ENCODE data around the gene DBN1.
"Not testable (repeated sequence)": the region's sequence is repeated elsewhere in the genome, so short reads cannot be mapped to it uniquely, and the experiment has no call there.

DBN1 gene

GRCh38 chr5:177429248-177430040 lies 44.0 kb downstream of the DBN1 start:
- Histone ChIP-seq H3K9me3 (ENCODE audit: control insufficient read depth, insufficient read depth, low read length) (no peaks in the 10 kb centered on the region), H3K27me3 (ENCODE audit: control insufficient read depth, insufficient read depth, low read length) (no peaks in the 10 kb centered on the region), H3K4me3 (ENCODE audit: low read depth, low read length) (no peak overlapping the region), H3K36me3 (ENCODE audit: control insufficient read depth, insufficient read depth, low read length) (peaks cover 46% of the 10 kb centered on the region), H3K4me1 (ENCODE audit: control insufficient read depth, insufficient read depth, low read length) (peaks cover 19% of the 10 kb centered on the region), H3K9ac (ENCODE audit: low read depth, low read length) (no peak overlapping the region)

- H3K9ac ChIP-seq (ENCODE audit: low read depth, low read length): no peak overlapping the region
- no peaks in the 10 kb centered on the region for H3K9me3 ChIP-seq (ENCODE audit: control insufficient read depth, insufficient read depth, low read length)
- no peak overlapping the region for H3K4me3 ChIP-seq (ENCODE audit: low read depth, low read length)
- peaks cover 19% of the 10 kb centered on the region for H3K4me1 ChIP-seq (ENCODE audit: control insufficient read depth, insufficient read depth, low read length)
- peaks cover 39% of the 10 kb centered on the region for H3K36me3 ChIP-seq (ENCODE audit: control insufficient read depth, insufficient read depth, low read length)
- H3K27me3 ChIP-seq (ENCODE audit: control insufficient read depth, insufficient read depth, low read length): no peaks in the 10 kb centered on the region
These were observed 44.7 kb downstream of the DBN1 start for GRCh38 chr5:177428574-177429217.

GRCh38 chr5:177427919-177428573 lies 45.4 kb downstream of the DBN1 start:
- H3K36me3 ChIP-seq (ENCODE audit: control insufficient read depth, insufficient read depth, low read length): peaks cover 33% of the 10 kb centered on the region
- H3K27me3 ChIP-seq (ENCODE audit: control insufficient read depth, insufficient read depth, low read length): no peaks in the 10 kb centered on the region
- no peak overlapping the region for H3K9ac ChIP-seq (ENCODE audit: low read depth, low read length)
- H3K9me3 ChIP-seq (ENCODE audit: control insufficient read depth, insufficient read depth, low read length): no peaks in the 10 kb centered on the region
- H3K4me1 ChIP-seq (ENCODE audit: control insufficient read depth, insufficient read depth, low read length): peaks cover 19% of the 10 kb centered on the region
- H3K4me3 ChIP-seq (ENCODE audit: low read depth, low read length): peak overlapping the region; percentile 13

- Histone ChIP-seq H3K36me3 (ENCODE audit: control insufficient read depth, insufficient read depth, low read length) (peaks cover 25% of the 10 kb centered on the region), H3K9me3 (ENCODE audit: control insufficient read depth, insufficient read depth, low read length) (no peaks in the 10 kb centered on the region), H3K27me3 (ENCODE audit: control insufficient read depth, insufficient read depth, low read length) (no peaks in the 10 kb centered on the region), H3K4me3 (ENCODE audit: low read depth, low read length) (peak overlapping the region; percentile 90), H3K9ac (ENCODE audit: low read depth, low read length) (peak overlapping the region; percentile 73), H3K4me1 (ENCODE audit: control insufficient read depth, insufficient read depth, low read length) (peaks cover 19% of the 10 kb centered on the region)
These were observed 46.1 kb downstream of the DBN1 start for GRCh38 chr5:177427211-177427822.

GRCh38 chr5:177426566-177427210 lies 46.7 kb downstream of the DBN1 start, which contains the start of gene GRK6:
Gene GRK6 (plus strand): TSS chr5:177426676. CDS start chr5:177426846, 170 bp downstream.
- Histone ChIP-seq H3K9me3 (ENCODE audit: control insufficient read depth, insufficient read depth, low read length) (no peaks in the 10 kb centered on the region), H3K4me3 (ENCODE audit: low read depth, low read length) (peak within 1 kb of the TSS; percentile 90), H3K27me3 (ENCODE audit: control insufficient read depth, insufficient read depth, low read length) (no peaks in the 10 kb centered on the region), H3K9ac (ENCODE audit: low read depth, low read length) (peak within 1 kb of the TSS; percentile 81), H3K36me3 (ENCODE audit: control insufficient read depth, insufficient read depth, low read length) (peaks cover 19% of the 10 kb centered on the region), H3K4me1 (ENCODE audit: control insufficient read depth, insufficient read depth, low read length) (peaks cover 19% of the 10 kb centered on the region)

- H3K27me3 ChIP-seq (ENCODE audit: control insufficient read depth, insufficient read depth, low read length): no peaks in the 10 kb centered on the region
- peak overlapping the region; percentile 81 for H3K9ac ChIP-seq (ENCODE audit: low read depth, low read length)
- H3K9me3 ChIP-seq (ENCODE audit: control insufficient read depth, insufficient read depth, low read length): no peaks in the 10 kb centered on the region
- peak overlapping the region; percentile 73 for H3K4me3 ChIP-seq (ENCODE audit: low read depth, low read length)
- H3K36me3 ChIP-seq (ENCODE audit: control insufficient read depth, insufficient read depth, low read length): peaks cover 12% of the 10 kb centered on the region
- peaks cover 19% of the 10 kb centered on the region for H3K4me1 ChIP-seq (ENCODE audit: control insufficient read depth, insufficient read depth, low read length)
These were observed 47.5 kb downstream of the DBN1 start for GRCh38 chr5:177425801-177426565.

GRCh38 chr5:177425196-177425800 lies 48.1 kb downstream of the DBN1 start:
- H3K9ac ChIP-seq (ENCODE audit: low read depth, low read length): peak overlapping the region; percentile 81

GRCh38 chr5:177423671-177424070 lies 49.8 kb downstream of the DBN1 start:
- Histone ChIP-seq H3K27me3 (ENCODE audit: control insufficient read depth, insufficient read depth, low read length) (no peaks in the 10 kb centered on the region), H3K4me1 (ENCODE audit: control insufficient read depth, insufficient read depth, low read length) (peaks cover 13% of the 10 kb centered on the region), H3K9ac (ENCODE audit: low read depth, low read length) (no peak overlapping the region), H3K4me3 (ENCODE audit: low read depth, low read length) (no peak overlapping the region), H3K9me3 (ENCODE audit: control insufficient read depth, insufficient read depth, low read length) (no peaks in the 10 kb centered on the region), H3K36me3 (ENCODE audit: control insufficient read depth, insufficient read depth, low read length) (peaks cover 2% of the 10 kb centered on the region)

More at GRCh38 chr5:177425196-177425800, 48.1 kb downstream of the DBN1 start:
- no peaks in the 10 kb centered on the region for H3K9me3 ChIP-seq (ENCODE audit: control insufficient read depth, insufficient read depth, low read length)
- H3K27me3 ChIP-seq (ENCODE audit: control insufficient read depth, insufficient read depth, low read length): no peaks in the 10 kb centered on the region
- H3K4me1 ChIP-seq (ENCODE audit: control insufficient read depth, insufficient read depth, low read length): peaks cover 19% of the 10 kb centered on the region
- peaks cover 5% of the 10 kb centered on the region for H3K36me3 ChIP-seq (ENCODE audit: control insufficient read depth, insufficient read depth, low read length)
- peak overlapping the region; percentile 73 for H3K4me3 ChIP-seq (ENCODE audit: low read depth, low read length)

- Histone ChIP-seq H3K9ac (ENCODE audit: low read depth, low read length) (no peak overlapping the region), H3K4me3 (ENCODE audit: low read depth, low read length) (no peak overlapping the region), H3K4me1 (ENCODE audit: control insufficient read depth, insufficient read depth, low read length) (peaks cover 5% of the 10 kb centered on the region), H3K27me3 (ENCODE audit: control insufficient read depth, insufficient read depth, low read length) (no peaks in the 10 kb centered on the region), H3K36me3 (ENCODE audit: control insufficient read depth, insufficient read depth, low read length) (no peaks in the 10 kb centered on the region), H3K9me3 (ENCODE audit: control insufficient read depth, insufficient read depth, low read length) (no peaks in the 10 kb centered on the region)
These were observed 52.2 kb downstream of the DBN1 start for GRCh38 chr5:177421062-177421798.

GRCh38 chr5:177420472-177420871 lies 53.0 kb downstream of the DBN1 start:
- not testable (repeated sequence) for H3K4me3 ChIP-seq (ENCODE audit: low read depth, low read length); H3K36me3 ChIP-seq (ENCODE audit: control insufficient read depth, insufficient read depth, low read length); H3K27me3 ChIP-seq (ENCODE audit: control insufficient read depth, insufficient read depth, low read length); H3K4me1 ChIP-seq (ENCODE audit: control insufficient read depth, insufficient read depth, low read length); H3K9me3 ChIP-seq (ENCODE audit: control insufficient read depth, insufficient read depth, low read length); H3K9ac ChIP-seq (ENCODE audit: low read depth, low read length)
